ENCODE results near the gene LGR6. TPM values are rescaled to one million over a fixed set of nuclear protein-coding genes. Genes with fewer than 3 reads are reported as not detected.

Gene LGR6
- total and polyA plus RNA-seq, 2 of the 8 experiments (the other 6 are each of a cell fraction or from before 2014, with no cell fraction given) = 0.50 to 1.0 TPM

GRCh38 chr1:202263628-202264027 is 70.0 kb downstream of the LGR6 start:
- Histone ChIP-seq H4K20me1 (replicated peaks in 1 of 2; ENCODE audit: control insufficient read depth in 1 of 2, insufficient read depth in 2 of 2, low read length in 2 of 2) (no peaks in the 10 kb centered on the region), H3K14ac (ENCODE audit: insufficient read length) (no peak overlapping the region), H3K27ac (ENCODE audit: low read depth, low read length) (no peak overlapping the region), H2BK5ac (ENCODE audit: low read depth, low read length) (no peak overlapping the region), H3K23me2 (ENCODE audit: low read depth, low read length) (no peaks in the 10 kb centered on the region), H2BK15ac (ENCODE audit: low read length) (no peak overlapping the region), H3K79me2 (ENCODE audit: control insufficient read depth in 1 of 2, insufficient read depth in 2 of 2, low read length in 2 of 2) (no peaks in the 10 kb centered on the region), H2BK120ac (replicated peaks; ENCODE audit: low read depth, low read length) (no peak overlapping the region), H3K18ac (ENCODE audit: extremely low read depth, low read length) (no peak overlapping the region), H2BK20ac (ENCODE audit: low read length) (no peak overlapping the region), H3K27me3 (replicated peaks in 1 of 4; ENCODE audit: control insufficient read depth in 3 of 4, extremely low read depth in 1 of 4, insufficient read depth in 3 of 4, low read length in 3 of 4) (no peaks in the 10 kb centered on the region), H3K4ac (replicated peaks; ENCODE audit: insufficient read length, low read depth, low read length) (no peak overlapping the region), H3K4me1 (replicated peaks in 1 of 4; ENCODE audit: control insufficient read depth in 3 of 4, insufficient read depth in 4 of 4, low read length in 3 of 4) (peaks cover 0 to 4% (median 1%) of the 10 kb centered on the region in 4 experiments; a peak in 1 of 7 replicates), H2BK12ac (ENCODE audit: low read depth, low read length) (no peak overlapping the region), H3K4me2 (ENCODE audit: insufficient read depth in 1 of 2, low read depth in 2 of 2, low read length in 2 of 2) (no peak overlapping the region), H4K5ac (ENCODE audit: insufficient read length, low read depth, low read length) (no peak overlapping the region), H3K9ac (replicated peaks in 1 of 4; ENCODE audit: extremely low read depth in 1 of 4, low read depth in 3 of 4, low read length in 3 of 4) (no peak overlapping the region), H2AK5ac (ENCODE audit: low read depth, low read length) (no peak overlapping the region), H3K9me3 (ENCODE audit: insufficient read depth in 2 of 2, low read depth in 1 of 2, low read length in 1 of 2) (no peaks in the 10 kb centered on the region; a peak in 1 of 4 replicates), H3K23ac (ENCODE audit: insufficient read length) (no peak overlapping the region), H3K79me1 (ENCODE audit: low read depth, low read length) (no peaks in the 10 kb centered on the region), H4K91ac (replicated peaks; ENCODE audit: insufficient read length, low read length) (no peak overlapping the region), H4K8ac (ENCODE audit: extremely low read depth, insufficient read depth, low read length) (no peak overlapping the region), H3K4me3 (ENCODE audit: extremely low read depth in 1 of 4, insufficient read depth in 2 of 4, low read depth in 3 of 4, low read length in 4 of 4) (no peak overlapping the region), H3K56ac (replicated peaks; ENCODE audit: insufficient read length, low read depth, low read length) (no peak overlapping the region), H2AFZ (ENCODE audit: low read length) (no peak overlapping the region), H3K36me3 (ENCODE audit: control insufficient read depth in 2 of 4, insufficient read depth in 4 of 4, low read length in 3 of 4) (no peaks in the 10 kb centered on the region)
- POLR2A ChIA-PET (ENCODE audit: partially characterized antibody) = no interaction called here
- 87% methylated on average over 2 of the region's 2 CpGs; no CpG with 5 or more reads in 1 of the 2 experiments for WGBS, 2 experiments (ENCODE audit: extremely low coverage in 1 of 2, insufficient coverage in 1 of 2, insufficient read length in 1 of 2, insufficient replicate concordance in 2 of 2, low coverage in 1 of 2, low lambda C conversion rate in 2 of 2, missing lambda C conversion rate in 1 of 2)
- DNase-seq (ENCODE audit: low read depth in 1 of 2, low spot score in 2 of 2) (no peak), FAIRE-seq (no peak)
- CTCF ChIA-PET (ENCODE audit: partially characterized antibody) = interaction anchor here (0.6 to 2.9 kb wide), 3 partner anchors 10 to 87 kb away, joined by 3 to 13 read pairs (median 4); no protein-coding TSS in a partner anchor
- no peak for TF ChIP-seq CTCF (IDR thresholded peaks at IDR 0.05; ENCODE audit: control extremely low read depth in 1 of 3, insufficient read depth in 1 of 3, low read depth in 1 of 3, low read length in 3 of 3)
- no peak for TF ChIP-seq CREB1 (IDR thresholded peaks at IDR 0.05)
- TF ChIP-seq HDAC6 (IDR thresholded peaks at IDR 0.05; ENCODE audit: low read depth, low read length) = no peak
- no peak for TF ChIP-seq PHF8 (conservative IDR thresholded peaks at IDR 0.05; ENCODE audit: low read depth, low read length)
- no peak for TF ChIP-seq JUN (IDR thresholded peaks at IDR 0.05; ENCODE audit: low read depth, low read length)
- TF ChIP-seq RFX5 (IDR thresholded peaks at IDR 0.05; ENCODE audit: borderline replicate concordance, low read depth, low read length) = no peak
